Measurements from ENCODE around the gene PCID2. TPM values are rescaled to one million over a fixed set of nuclear protein-coding genes. Genes with fewer than 3 reads are reported as not detected.

Gene PCID2
- total and polyA plus RNA-seq, 2 of the 13 experiments (the other 11 are each of a cell fraction or from before 2014, with no cell fraction given) = 65.0 to 111 TPM

- TF ChIP-seq ZBTB40 (IDR thresholded peaks at IDR 0.05) (no peak), ZBTB40 (CRISPR knock-in tag; IDR thresholded peaks at IDR 0.05) (peak; percentile 40; the same call in 1 of the 2 replicates), ZNF557 (CRISPR knock-in tag; IDR thresholded peaks at IDR 0.05) (no peak), PHF8 (CRISPR knock-in tag; IDR thresholded peaks at IDR 0.05) (0 out of 2 replicates have a peak, but pooled peaks have one; percentile 20), ZNF580 (CRISPR knock-in tag; IDR thresholded peaks at IDR 0.05; ENCODE audit: borderline replicate concordance, low read depth) (no peak), ZNF772 (CRISPR knock-in tag; IDR thresholded peaks at IDR 0.05) (0 out of 2 replicates have a peak, but pooled peaks have one; percentile 44), NFYB (CRISPR knock-in tag; IDR thresholded peaks at IDR 0.05) (no peak), ZFP91 (CRISPR knock-in tag; IDR thresholded peaks at IDR 0.05; ENCODE audit: borderline replicate concordance) (no peak), ZNF296 (CRISPR knock-in tag; conservative IDR thresholded peaks at IDR 0.05) (no peak), KDM2A (CRISPR knock-in tag; IDR thresholded peaks at IDR 0.05; ENCODE audit: borderline replicate concordance, low read depth) (0 out of 2 replicates have a peak, but pooled peaks have one; percentile 21), FOXO4 (CRISPR knock-in tag; conservative IDR thresholded peaks at IDR 0.05) (no peak), ZNF446 (CRISPR knock-in tag; IDR thresholded peaks at IDR 0.05) (no peak), HMGXB3 (CRISPR knock-in tag; IDR thresholded peaks at IDR 0.05; ENCODE audit: borderline replicate concordance) (no peak; the same call in 1 of the 2 replicates)
These were observed 11.7 kb upstream of the PCID2 start (continued) for GRCh38 chr13:113220141-113220598.

Measured in HepG2 (cell line).